GM06990 (cell line): ENCODE results near the gene FGD3.

Experiments used
- DNase-seq: peaks from one replicate; pipeline ENCODE4 v3.0.0-alpha.2; 2011; ENCODE audit not compliant: insufficient read length; ENCODE audit errors: extremely low read depth
- H3K27me3 ChIP-seq: replicated peaks from 2 replicates; pipeline ENCODE4 v1.6.0; 2011; ENCODE audit warnings: low read length; ENCODE audit not compliant: control insufficient read depth, insufficient read depth
- H3K36me3 ChIP-seq: 2 replicates; pipeline ENCODE4 v1.5.1; 2011; ENCODE audit warnings: low read length; ENCODE audit not compliant: control insufficient read depth, insufficient read depth
- H3K4me3 ChIP-seq: replicated peaks from 2 replicates; pipeline ENCODE4 v1.5.1; 2011; ENCODE audit warnings: low read depth, mild to moderate bottlenecking, control low read depth, low read length
- CTCF ChIP-seq: IDR thresholded peaks from 2 replicates; pipeline ENCODE4 v1.5.1; 2011; ENCODE audit warnings: low read length, control low read depth, mild to moderate bottlenecking, inconsistent platforms; ENCODE audit not compliant: insufficient read depth, poor library complexity, severe bottlenecking

Gene FGD3

GRCh38 chr9:92965759-92966517 lies 18.6 kb downstream of the FGD3 start:
- H3K27me3 ChIP-seq: no peaks in the 10 kb centered on the region
- TF ChIP-seq CTCF: no peak
- DNase-seq: no peak
- H3K4me3 ChIP-seq: peak overlapping the region; percentile 85
- no peaks in the 10 kb centered on the region for H3K36me3 ChIP-seq

GRCh38 chr9:92966518-92966800 lies 19.1 kb downstream of the FGD3 start:
- Histone ChIP-seq H3K4me3 (no peak overlapping the region), H3K36me3 (no peaks in the 10 kb centered on the region), H3K27me3 (no peaks in the 10 kb centered on the region)
- DNase-seq: no peak
- TF ChIP-seq CTCF: no peak

GRCh38 chr9:92968081-92968480 lies 20.8 kb downstream of the FGD3 start:
- H3K4me3 ChIP-seq: no peak overlapping the region
- no peaks in the 10 kb centered on the region for H3K36me3 ChIP-seq
- DNase-seq: no peak

GRCh38 chr9:92969516-92970466 lies 22.5 kb downstream of the FGD3 start:
- Histone ChIP-seq H3K4me3 (no peak overlapping the region), H3K36me3 (peaks cover 1% of the 10 kb centered on the region; the same call in 1 of the 2 replicates), H3K27me3 (no peaks in the 10 kb centered on the region)
- no peak for DNase-seq
- TF ChIP-seq CTCF: no peak

More at GRCh38 chr9:92968081-92968480, 20.8 kb downstream of the FGD3 start:
- TF ChIP-seq CTCF: no peak
- no peaks in the 10 kb centered on the region for H3K27me3 ChIP-seq

GRCh38 chr9:92970467-92970923 lies 23.2 kb downstream of the FGD3 start:
- no peaks in the 10 kb centered on the region for H3K27me3 ChIP-seq
- H3K36me3 ChIP-seq: peaks cover 3% of the 10 kb centered on the region
- TF ChIP-seq CTCF: no peak
- H3K4me3 ChIP-seq: no peak overlapping the region
- no peak for DNase-seq
